AML-193 (cell line): ENCODE results near the gene OR2A42.
"Not testable (repeated sequence)": the region's sequence is repeated elsewhere in the genome, so short reads cannot be mapped to it uniquely, and the experiment has no call there.

Experiments
- DNase-seq, 2 experiments: peaks; one replicate each; lab custom pipeline; 2025; lab: John Stamatoyannopoulos, UW

The OR2A42 gene

DNA sequence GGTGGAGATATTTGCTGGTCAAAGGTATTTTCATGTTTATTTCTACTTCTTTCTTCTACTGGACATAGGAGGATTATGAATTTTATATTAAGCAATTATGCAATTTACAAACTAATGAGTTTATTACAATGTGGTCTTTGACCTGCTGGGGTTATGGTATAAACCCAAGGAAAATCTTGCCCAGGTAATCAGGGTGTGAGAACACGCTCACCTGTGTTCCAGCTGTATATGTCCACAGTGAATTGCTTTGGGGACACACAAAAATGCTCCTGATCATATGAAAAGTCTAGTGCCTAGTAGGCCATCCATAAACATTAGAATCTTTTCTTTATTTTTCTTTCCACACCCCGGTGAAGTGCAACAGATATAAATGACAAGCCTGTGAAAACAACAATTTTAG lies at the start of gene OR2A42:
Gene OR2A42, minus strand, starts transcription at position 241 of the 400 bp plus-strand sequence. CDS start 6,762 bp downstream, outside the sequence.
- not testable (repeated sequence) for DNase-seq

DNA sequence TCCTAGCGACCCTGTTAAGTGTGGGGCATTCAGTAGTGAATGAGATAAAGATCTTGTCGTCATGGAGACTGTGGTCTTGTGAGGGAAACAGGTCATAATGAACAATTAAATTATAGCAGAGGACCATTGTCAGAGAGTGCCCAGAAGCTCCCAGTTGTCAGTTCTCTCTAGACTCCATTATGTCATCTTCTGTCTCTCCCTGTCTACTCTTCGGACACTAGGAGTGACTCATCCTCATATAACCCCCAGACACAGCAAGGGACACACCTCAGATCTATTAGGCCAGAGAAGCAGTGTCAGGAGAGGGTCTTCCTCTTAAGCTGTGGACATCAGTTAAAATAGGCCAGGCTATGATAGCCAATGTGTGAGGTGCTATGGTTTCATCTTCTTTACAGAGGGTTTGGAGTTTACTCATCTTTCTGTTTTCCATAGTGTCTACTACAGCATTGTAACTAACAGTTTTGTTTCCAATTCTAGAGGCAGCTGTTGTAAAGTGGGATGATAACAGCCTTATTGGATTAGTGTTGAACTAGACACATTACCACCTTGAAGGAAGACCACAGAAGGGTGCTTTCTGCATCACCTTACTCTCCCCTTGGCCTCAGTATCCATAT lies 47.9 kb upstream of the OR2A42 start:
- DNase-seq, result not testable (repeated sequence)

DNA sequence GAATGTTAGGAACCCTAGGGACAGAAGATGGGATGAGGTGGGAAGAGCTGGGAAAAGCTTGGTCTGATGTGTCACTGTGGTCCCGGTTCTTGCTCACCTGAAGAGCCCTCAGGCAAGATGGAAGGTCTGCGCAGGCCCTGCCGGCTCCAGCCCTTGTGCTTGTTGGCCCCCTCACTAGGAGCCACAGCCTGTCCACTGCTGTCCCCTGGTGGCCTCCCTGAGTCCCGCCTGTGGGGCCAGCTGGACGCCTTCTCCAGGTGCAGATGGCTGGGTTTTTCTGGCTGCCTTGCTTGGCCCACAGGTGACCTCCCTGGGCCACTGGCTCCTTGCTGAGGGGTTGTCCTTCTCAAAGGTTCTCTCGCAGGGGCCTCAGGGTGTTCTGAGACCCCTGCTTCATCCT lies 44.3 kb upstream of the OR2A42 start:
- not testable (repeated sequence) for DNase-seq

DNA sequence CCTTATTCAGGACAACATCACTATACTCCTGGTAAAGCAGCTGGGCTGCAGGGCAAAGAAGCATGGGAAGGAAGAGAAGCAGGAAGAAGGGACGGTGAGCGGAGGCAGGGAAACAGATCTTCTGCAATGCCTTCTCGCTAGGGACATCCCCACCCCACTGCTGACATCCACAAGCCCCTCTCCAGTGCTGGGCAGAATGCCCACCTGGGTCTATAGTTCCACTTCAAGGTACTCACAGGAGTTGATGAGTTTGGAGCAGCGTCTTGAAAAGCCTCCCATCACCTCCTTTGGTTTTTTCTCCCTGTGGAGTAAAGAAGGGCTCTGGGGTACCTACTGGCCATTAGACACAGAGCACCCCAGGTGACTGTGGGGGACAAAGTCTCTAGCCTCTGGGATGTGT lies 43.1 kb upstream of the OR2A42 start:
- not testable (repeated sequence) for DNase-seq

GRCh38 chr7:144281981-144282380 lies 42.6 kb upstream of the OR2A42 start:
- DNase-seq, result not testable (repeated sequence)

DNA sequence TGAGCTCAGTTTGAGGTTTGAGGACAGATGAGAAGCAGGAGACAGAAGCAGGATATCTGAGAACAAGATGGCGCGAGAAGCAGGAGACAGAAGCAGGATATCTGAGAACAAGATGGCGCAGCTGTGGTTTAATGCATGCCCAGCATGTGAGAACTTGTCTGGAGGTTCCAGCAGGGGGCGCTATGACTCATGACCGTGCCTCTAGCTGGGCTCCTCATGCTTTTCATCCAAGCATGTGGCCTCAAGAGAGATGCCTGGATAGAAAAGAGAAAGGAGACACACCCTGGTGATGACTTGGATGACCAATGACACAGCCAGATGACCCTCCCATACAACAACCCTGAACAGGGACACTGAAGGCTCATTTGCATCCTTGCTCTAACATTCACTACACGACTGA lies 40.6 kb upstream of the OR2A42 start:
- not testable (repeated sequence) for DNase-seq

DNA sequence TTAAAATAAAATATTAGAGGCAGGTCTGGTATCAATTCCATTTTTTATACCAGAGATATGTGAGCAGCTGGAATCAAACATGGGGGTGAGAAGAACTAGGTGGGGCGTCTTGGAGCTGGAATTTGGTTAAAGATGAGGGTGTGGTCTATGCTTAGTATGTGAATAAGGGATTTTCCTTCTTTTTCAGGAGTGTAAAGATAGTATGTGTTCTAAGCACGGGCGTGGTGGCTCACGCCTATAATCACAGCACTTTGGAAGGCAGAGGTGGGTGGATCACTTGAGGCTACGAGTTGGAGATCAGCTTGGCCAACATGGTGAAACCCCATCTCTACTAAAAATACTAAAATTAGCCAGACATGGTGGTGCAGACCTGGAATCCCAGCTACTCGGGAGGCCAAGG lies 35.9 kb upstream of the OR2A42 start:
- not testable (repeated sequence) for DNase-seq

DNA sequence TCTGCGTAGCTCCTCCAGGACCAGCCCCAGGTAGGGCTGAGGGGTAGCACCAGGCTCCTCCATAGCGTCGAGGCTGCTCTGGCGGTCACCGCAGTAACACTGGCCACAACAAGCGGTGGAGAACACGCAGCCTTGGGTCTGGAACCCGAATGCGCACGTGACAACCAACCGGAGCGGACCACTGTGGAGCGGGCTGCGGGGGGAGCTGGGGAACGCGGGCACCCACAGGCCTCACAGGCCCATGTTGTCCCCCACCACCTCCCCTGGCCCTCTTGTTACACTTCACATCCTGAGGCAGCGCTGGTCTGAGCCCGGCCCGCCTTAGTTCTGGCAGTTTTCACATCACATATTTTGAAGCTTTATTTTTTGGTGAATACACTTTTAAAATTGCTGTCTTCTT lies 29.8 kb upstream of the OR2A42 start, which contains the start of gene CTAGE8:
Gene CTAGE8, minus strand, starts transcription at position 101 of the 400 bp plus-strand sequence. Its CDS starts 38 bp downstream, at position 63.
- not testable (repeated sequence) for DNase-seq

- DNase-seq, result not testable (repeated sequence)
Measured at GRCh38 chr7:144264692-144265091, 25.3 kb upstream of the OR2A42 start, which contains the start of gene OR2A7. Gene OR2A7 (minus strand): TSS chr7:144264792. CDS start chr7:144259628, 5,164 bp downstream.

DNA sequence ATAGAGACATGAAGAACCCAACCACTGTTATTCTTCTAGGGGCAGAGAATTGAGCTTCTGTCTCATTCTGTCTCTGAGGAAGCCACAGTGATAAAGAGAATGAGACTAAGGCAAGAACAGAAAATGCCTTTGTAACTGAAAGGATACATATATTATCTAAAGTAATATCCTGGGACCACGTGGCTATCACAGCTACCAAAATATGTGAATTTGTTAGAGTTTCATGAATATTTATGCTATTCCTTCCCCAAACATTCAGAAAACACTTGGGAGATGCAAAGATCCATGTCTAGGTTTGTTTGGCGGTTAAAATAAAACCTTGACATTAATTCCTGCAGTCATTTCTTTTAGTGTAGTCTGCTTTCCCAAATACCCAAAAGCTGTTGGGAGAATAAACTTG lies 22.7 kb upstream of the OR2A42 start:
- DNase-seq, result not testable (repeated sequence)

- DNase-seq, result not testable (repeated sequence)
Measured at GRCh38 chr7:144259067-144259466, 19.7 kb upstream of the OR2A42 start.

DNA sequence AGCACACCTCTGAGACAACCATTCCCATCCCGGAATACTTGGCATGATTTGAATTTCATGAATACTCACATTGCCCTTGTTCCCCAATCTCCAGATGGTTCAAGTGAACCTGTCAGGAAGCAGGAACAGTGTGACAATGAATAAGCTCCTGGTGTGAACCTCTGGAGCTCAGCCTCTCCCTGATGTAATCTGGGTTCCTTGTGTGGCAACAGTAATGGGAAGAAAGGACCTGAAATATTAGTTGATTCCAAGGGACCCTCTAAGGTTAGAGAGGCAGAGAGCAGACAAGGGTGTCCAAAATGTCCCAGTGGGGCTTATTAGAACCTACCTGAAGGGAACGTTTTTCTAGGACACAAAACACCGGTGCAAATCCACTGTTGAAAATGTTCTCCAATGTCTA lies 16.7 kb upstream of the OR2A42 start:
- no peak for DNase-seq

GRCh38 chr7:144255471-144255897 lies 16.1 kb upstream of the OR2A42 start:
- no peak for DNase-seq

DNA sequence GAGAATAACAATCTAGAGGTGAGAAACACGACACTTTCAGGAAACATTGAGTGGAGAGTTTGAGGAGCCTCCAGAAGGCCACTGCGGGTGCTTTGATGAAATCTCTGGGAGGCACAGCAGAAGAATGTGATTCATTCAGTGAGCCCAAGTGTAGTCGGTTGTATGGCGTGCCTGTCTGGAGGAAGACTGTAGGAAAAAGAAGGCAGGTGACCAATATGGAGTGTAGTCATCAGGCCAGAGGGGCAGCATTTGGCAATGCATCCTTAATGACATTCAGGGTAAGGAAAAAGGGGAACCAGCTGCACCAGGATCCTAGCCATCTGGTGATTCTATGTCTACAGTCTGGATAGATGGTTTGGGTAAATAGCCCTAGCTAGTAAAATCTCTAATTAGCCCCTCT lies 12.9 kb upstream of the OR2A42 start:
- DNase-seq, result not testable (repeated sequence)

DNA sequence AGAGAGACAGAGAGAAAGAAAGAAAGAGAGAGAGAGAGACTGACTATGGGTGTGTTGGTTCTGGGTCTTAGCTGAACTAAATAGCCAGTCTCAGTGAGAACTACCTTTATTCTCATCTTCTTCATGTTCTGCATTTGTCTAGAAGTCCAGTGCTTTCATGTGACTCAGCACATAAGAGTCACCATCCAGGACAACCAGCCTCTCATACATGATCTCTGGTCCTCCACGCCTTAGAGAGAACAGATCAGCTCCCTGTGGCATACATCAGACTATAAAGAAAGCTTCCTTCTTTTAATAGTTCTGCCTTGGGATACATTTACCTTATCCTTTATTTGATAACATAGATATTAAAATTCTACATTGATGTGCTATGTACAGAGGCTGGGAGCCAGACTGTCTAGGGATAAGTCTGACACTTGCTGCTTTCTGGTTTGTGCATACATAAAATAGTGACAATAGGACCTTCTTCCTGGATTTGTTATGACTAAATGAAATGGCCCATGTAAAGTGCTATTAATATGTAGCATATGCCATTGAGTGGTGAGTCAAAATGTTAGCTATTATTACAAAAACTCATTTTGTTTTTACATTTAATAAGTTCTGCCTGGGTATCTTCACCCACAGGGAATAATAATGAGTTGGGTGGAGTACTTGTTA lies 8.4 kb upstream of the OR2A42 start:
- DNase-seq, result not testable (repeated sequence)

- DNase-seq, result not testable (repeated sequence)
Measured at GRCh38 chr7:144246967-144247366, 7.6 kb upstream of the OR2A42 start.

- not testable (repeated sequence) for DNase-seq
Measured at GRCh38 chr7:144245372-144245771, 6.0 kb upstream of the OR2A42 start.

GRCh38 chr7:144238530-144239082 lies 799 bp downstream of the OR2A42 start:
- DNase-seq, result not testable (repeated sequence)

DNA sequence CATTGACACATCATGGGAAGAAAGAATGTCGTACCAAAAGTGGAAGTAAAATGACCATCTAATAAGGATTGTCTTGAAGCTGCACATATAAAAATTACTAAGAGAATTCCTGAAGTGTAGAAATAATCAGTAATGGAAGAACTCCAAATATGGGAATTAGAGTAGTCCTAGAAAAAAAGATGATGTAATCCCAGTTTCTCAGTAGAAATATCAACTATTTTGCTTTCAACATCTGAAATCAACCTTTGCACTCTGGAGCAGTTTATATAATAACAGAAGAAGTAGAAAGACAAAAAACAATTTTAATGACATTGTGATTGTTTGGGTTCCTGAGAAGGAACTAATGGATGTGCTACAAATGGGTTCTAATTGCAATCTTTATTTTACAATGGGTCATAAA lies 6.4 kb downstream of the OR2A42 start:
- not testable (repeated sequence) for DNase-seq

DNA sequence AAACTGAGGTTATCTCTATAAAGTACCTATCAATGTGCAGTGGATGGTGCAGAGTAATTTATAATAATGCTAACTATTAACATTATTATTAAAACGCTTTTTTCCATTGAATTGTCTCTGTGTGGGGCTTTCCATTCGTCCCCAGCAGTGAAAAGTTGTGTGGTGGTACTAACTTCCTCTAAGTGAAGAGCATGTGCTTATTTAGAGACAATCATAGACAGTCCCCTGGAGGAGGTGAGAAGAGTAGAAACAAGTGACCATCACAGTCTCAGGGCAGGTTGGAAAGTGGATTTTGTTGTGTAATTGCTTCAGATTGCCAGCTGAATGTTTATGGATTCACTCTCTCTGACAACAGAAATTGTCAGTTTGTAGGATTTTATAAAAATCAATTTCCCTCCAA lies 8.4 kb downstream of the OR2A42 start:
- not testable (repeated sequence) for DNase-seq

DNA sequence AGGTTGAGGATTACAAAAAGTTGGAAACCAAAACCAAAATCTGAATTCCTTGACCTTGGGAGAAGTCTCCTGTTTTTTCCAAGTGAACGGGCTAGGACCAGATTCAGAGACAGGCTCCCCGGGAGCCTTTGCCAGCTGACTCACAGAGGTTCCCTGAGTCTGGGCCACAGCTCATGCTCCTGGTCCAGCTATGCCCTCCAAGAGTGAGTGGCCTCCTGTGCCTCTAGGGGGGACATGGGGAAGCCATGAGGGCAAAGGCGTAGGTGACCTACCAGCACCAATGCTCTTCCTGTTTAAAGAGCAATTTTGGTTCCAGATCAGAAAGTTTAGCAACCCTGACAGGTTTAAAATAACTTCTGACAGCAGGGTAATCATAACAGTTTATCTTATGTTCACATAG lies 10.6 kb downstream of the OR2A42 start:
- not testable (repeated sequence) for DNase-seq

- DNase-seq, result not testable (repeated sequence)
Measured at GRCh38 chr7:144226866-144227265, 12.5 kb downstream of the OR2A42 start.

- DNase-seq, result not testable (repeated sequence)
Measured at GRCh38 chr7:144223675-144224074, 15.7 kb downstream of the OR2A42 start.
